ENCODE measurements around the gene MED25. TPM values are rescaled to one million over a fixed set of nuclear protein-coding genes. Genes with fewer than 3 reads are reported as not detected.

MED25 gene
- total RNA-seq, 1 experiment from 2014 or later: 81.2 TPM

DNA sequence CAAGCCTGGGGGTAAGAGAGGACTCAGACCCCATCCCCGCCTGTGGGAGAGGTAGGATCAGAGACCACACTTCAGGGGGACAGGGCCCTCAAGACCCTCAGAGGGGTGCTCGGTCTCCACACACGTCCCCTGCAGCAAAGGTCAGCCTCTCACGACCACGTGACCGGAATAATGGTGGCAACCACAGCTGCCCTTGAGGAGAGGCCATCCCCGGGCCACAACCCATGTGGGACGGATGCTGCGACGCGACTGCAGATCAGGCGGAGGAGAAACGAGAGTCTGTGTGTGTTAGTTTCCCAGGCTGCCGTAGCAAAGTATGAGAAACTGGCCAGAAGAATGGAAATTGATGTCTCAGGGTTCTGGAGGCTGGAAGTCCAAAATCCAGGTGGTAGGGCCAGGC is 8.9 kb downstream of the MED25 start:
- DNase-seq (ENCODE audit: low spot score) (no peak), ATAC-seq (no peak)
- ChIA-PET POLR2A (no interaction called here), CTCF (no interaction called here)
- Mint-ChIP-seq H3K36me3 (peaks cover 6% of the 10 kb centered on the region; the same call in 1 of the 2 replicates), H3K9me3 (no peaks in the 10 kb centered on the region), H3K27ac (peak overlapping the region; percentile 84), H3K4me1 (no peaks in the 10 kb centered on the region), H3K27me3 (ENCODE audit: low read depth) (no peaks in the 10 kb centered on the region), H3K4me3 (no peak overlapping the region)
- TF ChIP-seq, protein P1, sequence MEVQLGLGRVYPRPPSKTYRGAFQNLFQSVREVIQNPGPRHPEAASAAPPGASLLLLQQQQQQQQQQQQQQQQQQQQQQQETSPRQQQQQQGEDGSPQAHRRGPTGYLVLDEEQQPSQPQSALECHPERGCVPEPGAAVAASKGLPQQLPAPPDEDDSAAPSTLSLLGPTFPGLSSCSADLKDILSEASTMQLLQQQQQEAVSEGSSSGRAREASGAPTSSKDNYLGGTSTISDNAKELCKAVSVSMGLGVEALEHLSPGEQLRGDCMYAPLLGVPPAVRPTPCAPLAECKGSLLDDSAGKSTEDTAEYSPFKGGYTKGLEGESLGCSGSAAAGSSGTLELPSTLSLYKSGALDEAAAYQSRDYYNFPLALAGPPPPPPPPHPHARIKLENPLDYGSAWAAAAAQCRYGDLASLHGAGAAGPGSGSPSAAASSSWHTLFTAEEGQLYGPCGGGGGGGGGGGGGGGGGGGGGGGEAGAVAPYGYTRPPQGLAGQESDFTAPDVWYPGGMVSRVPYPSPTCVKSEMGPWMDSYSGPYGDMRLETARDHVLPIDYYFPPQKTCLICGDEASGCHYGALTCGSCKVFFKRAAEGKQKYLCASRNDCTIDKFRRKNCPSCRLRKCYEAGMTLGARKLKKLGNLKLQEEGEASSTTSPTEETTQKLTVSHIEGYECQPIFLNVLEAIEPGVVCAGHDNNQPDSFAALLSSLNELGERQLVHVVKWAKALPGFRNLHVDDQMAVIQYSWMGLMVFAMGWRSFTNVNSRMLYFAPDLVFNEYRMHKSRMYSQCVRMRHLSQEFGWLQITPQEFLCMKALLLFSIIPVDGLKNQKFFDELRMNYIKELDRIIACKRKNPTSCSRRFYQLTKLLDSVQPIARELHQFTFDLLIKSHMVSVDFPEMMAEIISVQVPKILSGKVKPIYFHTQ (CRISPR knock-in tag; IDR thresholded peaks at IDR 0.05): no peak
- TF ChIP-seq ZNF317 (CRISPR knock-in tag; IDR thresholded peaks at IDR 0.05; ENCODE audit: borderline replicate concordance, low read depth): no peak
- TF ChIP-seq SOX15 (CRISPR knock-in tag; IDR thresholded peaks at IDR 0.05): no peak
- no peak for TF ChIP-seq CREB1 (CRISPR knock-in tag; IDR thresholded peaks at IDR 0.05)
- TF ChIP-seq ZNF232 (CRISPR knock-in tag; IDR thresholded peaks at IDR 0.05): no peak
- no peak for TF ChIP-seq ARID4B (CRISPR knock-in tag; IDR thresholded peaks at IDR 0.05; ENCODE audit: borderline replicate concordance)
- TF ChIP-seq, protein P2, sequence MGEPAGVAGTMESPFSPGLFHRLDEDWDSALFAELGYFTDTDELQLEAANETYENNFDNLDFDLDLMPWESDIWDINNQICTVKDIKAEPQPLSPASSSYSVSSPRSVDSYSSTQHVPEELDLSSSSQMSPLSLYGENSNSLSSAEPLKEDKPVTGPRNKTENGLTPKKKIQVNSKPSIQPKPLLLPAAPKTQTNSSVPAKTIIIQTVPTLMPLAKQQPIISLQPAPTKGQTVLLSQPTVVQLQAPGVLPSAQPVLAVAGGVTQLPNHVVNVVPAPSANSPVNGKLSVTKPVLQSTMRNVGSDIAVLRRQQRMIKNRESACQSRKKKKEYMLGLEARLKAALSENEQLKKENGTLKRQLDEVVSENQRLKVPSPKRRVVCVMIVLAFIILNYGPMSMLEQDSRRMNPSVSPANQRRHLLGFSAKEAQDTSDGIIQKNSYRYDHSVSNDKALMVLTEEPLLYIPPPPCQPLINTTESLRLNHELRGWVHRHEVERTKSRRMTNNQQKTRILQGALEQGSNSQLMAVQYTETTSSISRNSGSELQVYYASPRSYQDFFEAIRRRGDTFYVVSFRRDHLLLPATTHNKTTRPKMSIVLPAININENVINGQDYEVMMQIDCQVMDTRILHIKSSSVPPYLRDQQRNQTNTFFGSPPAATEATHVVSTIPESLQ (CRISPR knock-in tag; IDR thresholded peaks at IDR 0.05): no peak
- no peak for TF ChIP-seq SP1 (CRISPR knock-in tag; conservative IDR thresholded peaks at IDR 0.05)
- TF ChIP-seq ZNF121 (CRISPR knock-in tag; IDR thresholded peaks at IDR 0.05): no peak
- TF ChIP-seq HMGA2 (CRISPR knock-in tag; IDR thresholded peaks at IDR 0.05): no peak
- TF ChIP-seq TP53 (CRISPR knock-in tag; IDR thresholded peaks at IDR 0.05): no peak
- TF ChIP-seq ATF1 (CRISPR knock-in tag; IDR thresholded peaks at IDR 0.05): no peak
- TF ChIP-seq ZSCAN18 (CRISPR knock-in tag; IDR thresholded peaks at IDR 0.05): no peak
- TF ChIP-seq ZNF219 (CRISPR knock-in tag; IDR thresholded peaks at IDR 0.05; ENCODE audit: borderline replicate concordance): no peak
- TF ChIP-seq ZBTB21 (CRISPR knock-in tag; IDR thresholded peaks at IDR 0.05; ENCODE audit: borderline replicate concordance): no peak

DNA sequence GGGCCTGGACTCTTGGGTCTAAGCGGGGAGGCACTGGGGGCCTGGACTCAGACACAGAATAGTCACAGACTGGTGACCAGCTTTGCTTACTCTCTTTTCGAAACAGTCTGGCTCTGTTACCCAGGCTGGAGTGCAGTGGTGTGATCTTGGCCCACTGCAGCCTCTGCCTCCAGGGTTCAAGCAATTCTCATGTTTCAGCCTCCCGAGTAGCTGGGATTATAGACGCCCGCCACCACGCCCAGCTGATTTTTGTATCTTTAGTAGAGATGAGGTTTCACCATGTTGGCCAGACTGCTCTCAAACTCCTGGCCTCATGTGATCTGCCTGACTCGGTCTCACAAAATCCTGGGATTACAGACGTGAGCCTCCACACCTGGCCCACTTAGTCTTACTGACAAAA is 11.1 kb downstream of the MED25 start:
- Mint-ChIP-seq H3K36me3 (peaks cover 14% of the 10 kb centered on the region), H3K27me3 (ENCODE audit: low read depth) (no peaks in the 10 kb centered on the region), H3K9me3 (no peaks in the 10 kb centered on the region), H3K27ac (no peak overlapping the region), H3K4me3 (no peak overlapping the region), H3K4me1 (no peaks in the 10 kb centered on the region)
- CTCF ChIA-PET: no interaction called here
- POLR2A ChIA-PET: no interaction called here
- no peak for ATAC-seq
- DNase-seq (ENCODE audit: low spot score): no peak
- TF ChIP-seq IRF2 (CRISPR knock-in tag; IDR thresholded peaks at IDR 0.05; ENCODE audit: borderline replicate concordance, low read depth): no peak
- TF ChIP-seq, protein P3, sequence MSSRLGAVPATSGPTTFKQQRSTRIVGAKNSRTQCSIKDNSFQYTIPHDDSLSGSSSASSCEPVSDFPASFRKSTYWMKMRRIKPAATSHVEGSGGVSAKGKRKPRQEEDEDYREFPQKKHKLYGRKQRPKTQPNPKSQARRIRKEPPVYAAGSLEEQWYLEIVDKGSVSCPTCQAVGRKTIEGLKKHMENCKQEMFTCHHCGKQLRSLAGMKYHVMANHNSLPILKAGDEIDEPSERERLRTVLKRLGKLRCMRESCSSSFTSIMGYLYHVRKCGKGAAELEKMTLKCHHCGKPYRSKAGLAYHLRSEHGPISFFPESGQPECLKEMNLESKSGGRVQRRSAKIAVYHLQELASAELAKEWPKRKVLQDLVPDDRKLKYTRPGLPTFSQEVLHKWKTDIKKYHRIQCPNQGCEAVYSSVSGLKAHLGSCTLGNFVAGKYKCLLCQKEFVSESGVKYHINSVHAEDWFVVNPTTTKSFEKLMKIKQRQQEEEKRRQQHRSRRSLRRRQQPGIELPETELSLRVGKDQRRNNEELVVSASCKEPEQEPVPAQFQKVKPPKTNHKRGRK (CRISPR knock-in tag; IDR thresholded peaks at IDR 0.05; ENCODE audit: borderline replicate concordance): no peak
- TF ChIP-seq, protein P2 (CRISPR knock-in tag; IDR thresholded peaks at IDR 0.05): no peak
- TF ChIP-seq JUN (CRISPR knock-in tag; IDR thresholded peaks at IDR 0.05): no peak
- no peak for TF ChIP-seq GABPB1 (CRISPR knock-in tag; IDR thresholded peaks at IDR 0.05)

All from WTC11 (cell line).